Prostate gland (tissue), 2 donors: ENCODE results near the gene DCAF15. TPM values are rescaled to one million over a fixed set of nuclear protein-coding genes. Genes with fewer than 3 reads are reported as not detected.

Experiments
- DNase-seq: peaks from one replicate; pipeline ENCODE4 v3.0.0-alpha.2; 2019; ENCODE audit warnings: low spot score
- H3K27ac ChIP-seq, 2 donors: fragments of 200-600 bp; sonication (generic); 2 replicates each; pipeline ENCODE4 v1.5.1; 2017 to 2019
- H3K27me3 ChIP-seq: fragments of 200-600 bp; sonication (generic); replicated peaks from 2 replicates; pipeline ENCODE4 v1.5.1; 2019; ENCODE audit not compliant: insufficient read depth
- H3K36me3 ChIP-seq, 2 donors: fragments of 200-600 bp; sonication (generic); 1 replicate in 1 of 2; 2 replicates in 1 of 2; pipeline versions ENCODE4 v1.5.1 to v1.8.1; 2017 to 2019
- H3K4me1 ChIP-seq: fragments of 200-600 bp; sonication (generic); replicated peaks from 2 replicates; pipeline ENCODE4 v1.5.1; 2019
- H3K4me3 ChIP-seq, 2 donors: fragments of 200-600 bp; sonication (generic); 2 replicates each; pipeline ENCODE4 v1.5.1; 2017 to 2019
- H3K9me3 ChIP-seq: fragments of 200-600 bp; sonication (generic); 2 replicates; pipeline ENCODE4 v1.5.1; 2017
- CTCF ChIP-seq, 4 experiments: fragments of 200-600 bp in 2 of 4; fragments of 450-650 bp in 2 of 4; sonication (generic) in 2 of 4; IDR thresholded peaks; 1 replicate in 3 of 4; 2 replicates in 1 of 4; pipeline ENCODE4 v1.5.1; 2016 to 2019; ENCODE audit warnings: antibody characterized with exemption in 4 of 4, mild to moderate bottlenecking in 2 of 4, moderate library complexity in 2 of 4
- POLR2A ChIP-seq: fragments of 450-650 bp; IDR thresholded peaks from one replicate; pipeline ENCODE4 v1.6.1; 2016; ENCODE audit warnings: antibody characterized with exemption, mild to moderate bottlenecking
- POLR2AphosphoS5 ChIP-seq: sonication (generic); formaldehyde crosslinking; IDR thresholded peaks from one replicate; pipeline ENCODE4 v1.6.1; 2017; ENCODE audit warnings: antibody characterized with exemption
- WGBS: methylation state at CpG from one replicate; pipeline ENCODE4 v1.1.5; 2018; 5-methylcytosine and 5-hydroxymethylcytosine counted together
- intact Hi-C: fragments of 100-400 bp; cut with DNase I; formaldehyde crosslinking; loops from one replicate; pipeline ENCODE4 v1.14.2; 2022
- total RNA-seq, 2 donors: library from RNA; depleted of rRNA; stranded (reverse); fragments of >200 nt; gene quantifications; one replicate each; pipeline ENCODE4 v1.1.0, GENCODE V29; 2016

The DCAF15 gene, protein sequence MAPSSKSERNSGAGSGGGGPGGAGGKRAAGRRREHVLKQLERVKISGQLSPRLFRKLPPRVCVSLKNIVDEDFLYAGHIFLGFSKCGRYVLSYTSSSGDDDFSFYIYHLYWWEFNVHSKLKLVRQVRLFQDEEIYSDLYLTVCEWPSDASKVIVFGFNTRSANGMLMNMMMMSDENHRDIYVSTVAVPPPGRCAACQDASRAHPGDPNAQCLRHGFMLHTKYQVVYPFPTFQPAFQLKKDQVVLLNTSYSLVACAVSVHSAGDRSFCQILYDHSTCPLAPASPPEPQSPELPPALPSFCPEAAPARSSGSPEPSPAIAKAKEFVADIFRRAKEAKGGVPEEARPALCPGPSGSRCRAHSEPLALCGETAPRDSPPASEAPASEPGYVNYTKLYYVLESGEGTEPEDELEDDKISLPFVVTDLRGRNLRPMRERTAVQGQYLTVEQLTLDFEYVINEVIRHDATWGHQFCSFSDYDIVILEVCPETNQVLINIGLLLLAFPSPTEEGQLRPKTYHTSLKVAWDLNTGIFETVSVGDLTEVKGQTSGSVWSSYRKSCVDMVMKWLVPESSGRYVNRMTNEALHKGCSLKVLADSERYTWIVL
- total RNA-seq, result 10 to 100 TPM; 18.6 to 47.4 TPM

DNA sequence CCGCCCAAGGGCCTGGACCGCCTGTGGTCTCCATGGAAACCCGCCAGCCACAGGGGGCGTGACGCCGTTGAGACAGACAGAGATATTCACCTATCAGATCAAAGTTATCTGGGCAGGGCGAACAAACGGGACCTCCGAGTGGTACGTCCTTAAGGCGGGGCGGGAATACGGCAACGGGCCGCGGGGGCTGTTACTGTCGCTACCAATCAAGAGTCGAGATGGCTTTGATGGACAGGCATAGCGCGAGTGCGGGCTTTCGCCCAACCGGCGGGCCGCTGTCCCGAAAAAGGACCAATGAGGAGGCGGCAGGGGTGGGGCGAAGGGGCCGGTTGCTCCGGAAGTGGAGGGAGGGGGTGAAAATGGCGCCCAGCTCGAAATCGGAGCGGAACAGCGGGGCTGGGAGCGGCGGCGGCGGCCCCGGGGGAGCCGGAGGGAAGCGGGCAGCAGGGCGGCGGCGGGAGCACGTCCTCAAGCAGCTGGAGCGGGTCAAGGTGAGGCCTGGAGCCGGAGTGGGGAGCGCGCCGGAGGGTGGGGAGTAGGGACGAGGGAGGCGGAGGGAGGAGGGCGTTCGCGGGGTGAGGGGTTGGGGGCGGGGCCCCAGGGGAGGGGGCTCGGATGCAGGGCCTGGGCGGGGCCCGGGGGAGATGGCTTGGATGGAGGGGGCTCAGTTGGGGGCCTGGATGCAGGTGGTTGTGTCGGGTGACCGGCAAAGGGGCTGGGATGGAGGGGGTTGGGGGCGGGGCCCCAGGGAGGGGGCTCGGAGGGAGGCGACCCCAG lies at the start of gene DCAF15:
Gene DCAF15 (plus strand): TSS at position 356 of the 777 bp plus-strand sequence. CDS start 4 bp downstream, at position 360.
- H3K9me3 ChIP-seq, result no peaks in the 10 kb centered on the region
- peak; percentile 100 for DNase-seq
- peaks cover 6% of the 10 kb centered on the region for H3K4me1 ChIP-seq
- intact Hi-C loops, result loop anchor here (2.0 kb wide), 1 partner anchor 52 kb away; no protein-coding TSS in a partner anchor
- WGBS, result under 1% methylated on average over 65 of the region's 65 CpGs
- H3K36me3 ChIP-seq, result peaks cover 9 to 12% of the 10 kb centered on the region in 2 donors
- peak within 1 kb of the TSS; percentile 81 to 95 for H3K4me3 ChIP-seq
- peak within 1 kb of the TSS; percentile 76 to 82 for H3K27ac ChIP-seq
- peak in 3 of 4 experiments; percentile 14 to 34 (median 16) for TF ChIP-seq CTCF (IDR thresholded peaks at IDR 0.05)
- peak; percentile 66 for TF ChIP-seq POLR2A
- TF ChIP-seq POLR2AphosphoS5, result peak; percentile 98
- no peaks in the 10 kb centered on the region for H3K27me3 ChIP-seq

DNA sequence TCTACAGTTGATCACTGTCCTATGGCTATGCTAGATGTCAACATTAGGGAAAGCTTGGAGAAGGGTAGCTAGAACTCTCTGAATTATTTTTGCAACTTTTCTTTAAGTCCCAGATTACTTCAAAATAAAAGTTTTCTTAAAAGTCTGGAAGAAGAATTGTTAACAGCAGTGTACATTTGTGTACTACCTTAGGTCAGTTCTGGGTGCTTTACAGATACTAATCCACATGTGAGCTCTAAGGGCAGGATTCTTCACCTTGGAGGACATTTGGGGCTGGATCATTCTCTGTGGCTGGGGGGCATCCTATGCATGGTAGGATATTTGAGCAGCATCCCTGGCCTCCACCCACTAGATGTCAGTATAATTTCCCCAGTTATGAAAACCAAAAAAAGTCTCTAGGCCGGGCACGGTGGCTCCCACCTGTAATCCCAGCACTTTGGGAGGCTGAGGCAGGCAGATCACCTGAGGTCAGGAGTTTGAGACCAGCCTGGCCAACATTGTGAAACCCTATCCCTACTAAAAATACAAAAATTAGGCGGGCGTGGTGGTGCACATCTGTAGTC lies 49.2 kb upstream of the DCAF15 start:
- TF ChIP-seq CTCF (IDR thresholded peaks at IDR 0.05), result no peak
- TF ChIP-seq POLR2AphosphoS5, result no peak
- no peak for TF ChIP-seq POLR2A
- H3K36me3 ChIP-seq, result no peaks in the 10 kb centered on the region
- intact Hi-C loops, result no loop called here

GRCh38 chr19:13905634-13906520 lies 46.4 kb upstream of the DCAF15 start, which contains the start of the genes BRME1 and CC2D1A:
Gene BRME1, minus strand, starts transcription at chr19:13906117. Its CDS starts 1,225 bp downstream, at chr19:13904892.
Gene CC2D1A, plus strand, starts transcription at chr19:13906201. Its CDS starts 241 bp downstream, at chr19:13906442.
- Histone ChIP-seq H3K4me1 (no peaks in the 10 kb centered on the region), H3K9me3 (no peaks in the 10 kb centered on the region), H3K27ac (peak within 1 kb of the TSS; percentile 80 to 82), H3K36me3 (peaks cover 0 to 2% of the 10 kb centered on the region in 2 donors), H3K27me3 (no peaks in the 10 kb centered on the region), H3K4me3 (peak within 1 kb of the TSS; percentile 85 to 94)
- intact Hi-C loops, result no loop called here
- peak; percentile 90 for DNase-seq
- WGBS, result 8% methylated on average over 76 of the region's 86 CpGs
- TF ChIP-seq POLR2AphosphoS5 (peak; percentile 89), POLR2A (peak; percentile 69), CTCF (IDR thresholded peaks at IDR 0.05) (peak in 2 of 4 experiments; percentile 18 to 41)

More for the DNA sequence above, 49.2 kb upstream of the DCAF15 start:
- H3K4me1 ChIP-seq, result no peaks in the 10 kb centered on the region
- H3K27me3 ChIP-seq, result no peaks in the 10 kb centered on the region
- DNase-seq, result no peak
- WGBS, result 84% methylated on average over 4 of the region's 4 CpGs
- H3K9me3 ChIP-seq, result no peaks in the 10 kb centered on the region
- H3K4me3 ChIP-seq, result no peak overlapping the region
- no peak overlapping the region for H3K27ac ChIP-seq

DNA sequence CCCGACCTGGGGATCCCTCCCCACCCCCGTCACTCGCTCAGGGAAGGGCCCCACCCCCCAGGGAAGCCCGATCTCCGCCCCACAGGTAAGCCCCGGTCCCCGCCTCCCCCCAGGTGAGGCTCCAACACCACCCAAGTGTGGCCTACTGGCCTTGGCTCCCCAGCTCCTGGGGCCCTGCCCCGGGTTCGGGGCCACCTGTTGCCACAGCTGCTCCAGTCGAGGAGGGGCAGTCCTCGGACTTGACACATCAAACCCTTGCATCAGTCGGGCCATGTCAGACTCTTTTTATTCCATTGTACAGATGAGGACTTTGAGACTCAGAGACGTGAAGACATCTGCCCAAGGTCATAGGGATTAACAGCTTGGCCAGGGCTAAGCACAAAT lies 45.8 kb upstream of the DCAF15 start:
- DNase-seq, result no peak
- Histone ChIP-seq H3K36me3 (peaks cover 0 to 2% of the 10 kb centered on the region in 2 donors), H3K4me3 (peak overlapping the region; percentile 85 to 94), H3K4me1 (no peaks in the 10 kb centered on the region), H3K27ac (peak overlapping the region; percentile 80 to 82), H3K27me3 (no peaks in the 10 kb centered on the region), H3K9me3 (no peaks in the 10 kb centered on the region)
- TF ChIP-seq POLR2AphosphoS5 (no peak), CTCF (IDR thresholded peaks at IDR 0.05) (no peak), POLR2A (no peak)
- intact Hi-C loops, result no loop called here
- WGBS, result 1% methylated on average over 13 of the region's 13 CpGs
